Measurements from ENCODE around the gene DBP.
"Not testable (repeated sequence)": the region's sequence is repeated elsewhere in the genome, so short reads cannot be mapped to it uniquely, and the experiment has no call there.

The DBP gene

DNA sequence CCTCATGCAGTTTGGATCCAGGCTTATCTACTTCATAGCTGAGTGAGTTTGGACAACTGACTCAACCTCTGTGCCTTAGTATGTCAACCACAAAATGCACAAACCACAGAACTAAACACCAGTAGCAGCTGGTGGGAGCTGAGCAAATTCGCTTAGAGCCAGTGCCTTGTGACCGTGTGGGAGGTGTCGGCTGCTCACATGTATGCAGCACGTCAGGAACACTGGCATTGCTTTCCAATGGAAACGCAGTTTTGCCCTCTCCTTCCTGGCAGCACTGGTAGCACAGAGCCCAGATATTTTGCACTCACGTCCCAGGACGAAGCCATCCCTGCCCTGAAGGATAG, 43.9 kb upstream of the DBP start:
- no peaks in the 10 kb centered on the region for H3K9me3 ChIP-seq (ENCODE audit: control insufficient read depth, low read length)
- H3K9ac ChIP-seq = no peak overlapping the region
- no peak overlapping the region for H2AFZ ChIP-seq
- TF ChIP-seq, protein P1, sequence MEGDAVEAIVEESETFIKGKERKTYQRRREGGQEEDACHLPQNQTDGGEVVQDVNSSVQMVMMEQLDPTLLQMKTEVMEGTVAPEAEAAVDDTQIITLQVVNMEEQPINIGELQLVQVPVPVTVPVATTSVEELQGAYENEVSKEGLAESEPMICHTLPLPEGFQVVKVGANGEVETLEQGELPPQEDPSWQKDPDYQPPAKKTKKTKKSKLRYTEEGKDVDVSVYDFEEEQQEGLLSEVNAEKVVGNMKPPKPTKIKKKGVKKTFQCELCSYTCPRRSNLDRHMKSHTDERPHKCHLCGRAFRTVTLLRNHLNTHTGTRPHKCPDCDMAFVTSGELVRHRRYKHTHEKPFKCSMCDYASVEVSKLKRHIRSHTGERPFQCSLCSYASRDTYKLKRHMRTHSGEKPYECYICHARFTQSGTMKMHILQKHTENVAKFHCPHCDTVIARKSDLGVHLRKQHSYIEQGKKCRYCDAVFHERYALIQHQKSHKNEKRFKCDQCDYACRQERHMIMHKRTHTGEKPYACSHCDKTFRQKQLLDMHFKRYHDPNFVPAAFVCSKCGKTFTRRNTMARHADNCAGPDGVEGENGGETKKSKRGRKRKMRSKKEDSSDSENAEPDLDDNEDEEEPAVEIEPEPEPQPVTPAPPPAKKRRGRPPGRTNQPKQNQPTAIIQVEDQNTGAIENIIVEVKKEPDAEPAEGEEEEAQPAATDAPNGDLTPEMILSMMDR (IDR thresholded peaks at IDR 0.05) = no peak
- H3K36me3 ChIP-seq (ENCODE audit: control insufficient read depth, insufficient read depth, low read length) = no peaks in the 10 kb centered on the region
- no peaks in the 10 kb centered on the region for H3K79me2 ChIP-seq
- no peak overlapping the region for H3K4me2 ChIP-seq (ENCODE audit: low read length)
- no peak overlapping the region for H3K27ac ChIP-seq
- H3K27me3 ChIP-seq (ENCODE audit: control insufficient read depth, insufficient read depth, low read length) = no peaks in the 10 kb centered on the region
- no peaks in the 10 kb centered on the region for H3K4me1 ChIP-seq
- no peak overlapping the region for H3K4me3 ChIP-seq (ENCODE audit: low read depth, low read length)

DNA sequence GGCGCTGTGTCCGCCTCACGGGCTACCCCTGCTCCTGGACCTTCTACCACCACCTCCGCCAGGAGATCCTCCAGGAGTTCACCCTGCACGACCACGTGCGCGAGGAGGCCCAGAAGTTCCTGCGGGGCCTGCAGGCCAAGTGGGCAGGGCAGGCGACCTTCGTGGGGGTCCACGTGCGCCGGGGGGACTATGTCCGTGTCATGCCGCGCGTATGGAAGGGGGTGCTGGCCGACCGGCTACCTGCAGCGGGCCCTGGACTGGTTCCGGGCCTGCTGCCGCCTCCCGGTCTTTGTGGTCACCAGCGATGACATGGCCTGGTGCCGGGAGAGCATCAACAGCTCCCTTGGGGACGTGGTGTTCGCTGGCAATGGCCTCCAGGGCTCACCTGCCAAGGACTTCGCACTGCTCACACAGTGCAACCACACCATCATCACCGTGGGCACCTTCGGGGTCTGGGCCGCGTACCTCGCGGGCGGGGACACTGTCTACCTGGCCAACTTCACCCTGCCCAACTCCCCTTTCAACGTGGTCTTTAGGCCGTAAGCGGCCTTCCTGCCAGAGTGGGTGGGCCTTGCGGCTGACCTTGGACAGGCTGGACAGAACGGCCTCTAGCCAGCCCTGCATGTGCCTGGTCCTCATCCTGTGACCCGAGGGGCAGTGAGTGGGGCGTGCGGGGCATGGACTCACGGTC, 43.4 kb upstream of the DBP start:
- Histone ChIP-seq H3K4me1 (no peaks in the 10 kb centered on the region), H3K4me2 (ENCODE audit: low read length) (no peak overlapping the region), H3K9ac (no peak overlapping the region), H3K27ac (no peak overlapping the region), H3K4me3 (ENCODE audit: low read depth, low read length) (no peak overlapping the region), H3K36me3 (ENCODE audit: control insufficient read depth, insufficient read depth, low read length) (no peaks in the 10 kb centered on the region), H3K79me2 (no peaks in the 10 kb centered on the region), H3K9me3 (ENCODE audit: control insufficient read depth, low read length) (no peaks in the 10 kb centered on the region), H2AFZ (no peak overlapping the region), H3K27me3 (ENCODE audit: control insufficient read depth, insufficient read depth, low read length) (no peaks in the 10 kb centered on the region)
- TF ChIP-seq, protein P1 (IDR thresholded peaks at IDR 0.05) = no peak

DNA sequence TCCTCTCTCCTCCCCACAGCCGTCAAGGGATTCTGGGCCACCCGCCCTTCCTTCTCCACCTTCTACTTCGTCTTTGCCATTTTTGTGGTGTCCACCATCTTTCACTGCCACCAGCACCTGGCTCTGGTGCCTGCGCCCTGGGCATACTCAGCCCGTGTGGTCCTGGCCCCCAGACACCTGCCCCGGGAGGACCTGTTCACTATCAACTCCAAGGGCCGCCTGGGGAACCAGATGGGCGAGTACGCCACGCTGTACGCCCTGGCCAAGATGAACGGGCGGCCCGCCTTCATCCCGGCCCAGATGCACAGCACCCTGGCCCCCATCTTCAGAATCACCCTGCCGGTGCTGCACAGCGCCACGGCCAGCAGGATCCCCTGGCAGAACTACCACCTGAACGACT, 42.8 kb upstream of the DBP start:
- not testable (repeated sequence) for H2AFZ ChIP-seq; H3K36me3 ChIP-seq (ENCODE audit: control insufficient read depth, insufficient read depth, low read length); H3K4me1 ChIP-seq; H3K9me3 ChIP-seq (ENCODE audit: control insufficient read depth, low read length); H3K4me3 ChIP-seq (ENCODE audit: low read depth, low read length); H3K4me2 ChIP-seq (ENCODE audit: low read length); H3K9ac ChIP-seq; H3K27ac ChIP-seq; H3K79me2 ChIP-seq; H3K27me3 ChIP-seq (ENCODE audit: control insufficient read depth, insufficient read depth, low read length)

DNA sequence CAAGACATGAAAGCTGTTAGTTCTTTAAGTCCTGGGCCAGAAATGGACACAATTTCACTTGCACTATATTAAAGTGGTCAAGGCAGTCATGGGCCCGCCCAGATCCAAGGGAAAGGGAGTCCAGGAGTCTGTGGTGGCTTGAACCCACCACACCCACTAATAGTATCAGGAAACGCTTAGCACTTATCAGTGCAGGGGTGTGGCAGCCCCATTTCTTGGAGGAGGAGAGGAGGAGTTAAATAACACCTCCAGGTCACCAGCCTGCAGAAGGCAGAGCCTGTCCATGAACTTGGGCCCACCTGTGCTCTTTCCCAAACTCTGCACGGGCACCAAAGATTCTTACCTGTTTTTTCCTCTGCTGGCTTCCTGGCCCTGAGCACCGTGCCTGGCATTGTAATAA, 41.0 kb upstream of the DBP start:
- Histone ChIP-seq H3K9ac (no peak overlapping the region), H2AFZ (no peak overlapping the region), H3K4me3 (ENCODE audit: low read depth, low read length) (no peak overlapping the region), H3K79me2 (no peaks in the 10 kb centered on the region), H3K4me1 (no peaks in the 10 kb centered on the region), H3K9me3 (ENCODE audit: control insufficient read depth, low read length) (no peaks in the 10 kb centered on the region), H3K4me2 (ENCODE audit: low read length) (no peak overlapping the region), H3K27me3 (ENCODE audit: control insufficient read depth, insufficient read depth, low read length) (no peaks in the 10 kb centered on the region), H3K27ac (no peak overlapping the region), H3K36me3 (ENCODE audit: control insufficient read depth, insufficient read depth, low read length) (no peaks in the 10 kb centered on the region)
- TF ChIP-seq, protein P1 (IDR thresholded peaks at IDR 0.05) = no peak

DNA sequence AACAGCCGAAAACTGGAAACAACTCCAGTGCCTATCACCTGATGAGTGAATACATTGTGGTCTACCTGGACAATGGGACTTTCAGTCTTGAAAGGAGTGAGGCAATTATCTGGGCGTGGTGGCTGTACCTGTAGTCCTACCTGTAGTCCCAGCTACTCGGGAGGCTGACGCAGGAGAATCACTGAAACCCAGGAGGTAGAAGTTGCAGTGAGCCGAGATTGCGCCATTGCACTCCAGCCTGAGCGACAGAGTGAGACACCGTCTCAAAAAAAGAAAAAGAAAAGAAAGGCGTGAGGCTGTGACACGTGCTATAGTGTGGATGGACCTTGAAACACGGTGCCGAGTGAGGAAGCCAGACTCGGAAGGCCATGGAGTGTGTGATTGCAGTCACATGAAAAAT, 39.7 kb upstream of the DBP start:
- no peak overlapping the region for H3K4me3 ChIP-seq (ENCODE audit: low read depth, low read length)
- TF ChIP-seq, protein P1 (IDR thresholded peaks at IDR 0.05) = no peak
- no peak overlapping the region for H3K27ac ChIP-seq
- H3K4me2 ChIP-seq (ENCODE audit: low read length) = no peak overlapping the region
- H2AFZ ChIP-seq = no peak overlapping the region
- H3K79me2 ChIP-seq = no peaks in the 10 kb centered on the region
- H3K36me3 ChIP-seq (ENCODE audit: control insufficient read depth, insufficient read depth, low read length) = no peaks in the 10 kb centered on the region
- H3K4me1 ChIP-seq = no peaks in the 10 kb centered on the region
- no peaks in the 10 kb centered on the region for H3K27me3 ChIP-seq (ENCODE audit: control insufficient read depth, insufficient read depth, low read length)
- H3K9me3 ChIP-seq (ENCODE audit: control insufficient read depth, low read length) = no peaks in the 10 kb centered on the region
- no peak overlapping the region for H3K9ac ChIP-seq
